GM19239 (cell line): ENCODE measurements around the gene EXOSC2.

Experiments
- DNase-seq: peaks from one replicate; pipeline ENCODE4 v3.0.0; 2011; ENCODE audit warnings: low spot score; ENCODE audit not compliant: insufficient read length
- FAIRE-seq: peaks from 2 replicates; lab custom pipeline; 2011; peaks lifted over from hg19 to GRCh38; lab: Jason Lieb, UNC

EXOSC2 gene

GRCh38 chr9:130692321-130692720 lies 1.3 kb upstream of the EXOSC2 start:
- DNase-seq (no peak), FAIRE-seq (no peak)

GRCh38 chr9:130693101-130693425 lies 517 bp upstream of the EXOSC2 start:
- no peak for FAIRE-seq
- DNase-seq = no peak

- peak; percentile 60 for FAIRE-seq
- no peak for DNase-seq
Measured at GRCh38 chr9:130694205-130694604, 625 bp downstream of the EXOSC2 start.

GRCh38 chr9:130696139-130696650 lies 2.6 kb downstream of the EXOSC2 start:
- DNase-seq = no peak
- FAIRE-seq = no peak

- FAIRE-seq (no peak), DNase-seq (no peak)
Measured at GRCh38 chr9:130696996-130697395, 3.4 kb downstream of the EXOSC2 start.

GRCh38 chr9:130698514-130698913 lies 4.9 kb downstream of the EXOSC2 start:
- FAIRE-seq = no peak

GRCh38 chr9:130699047-130699446 lies 5.5 kb downstream of the EXOSC2 start:
- DNase-seq = no peak
- no peak for FAIRE-seq

More at GRCh38 chr9:130698514-130698913, 4.9 kb downstream of the EXOSC2 start:
- no peak for DNase-seq

- DNase-seq (no peak), FAIRE-seq (no peak)
Measured at GRCh38 chr9:130701059-130702022, 7.8 kb downstream of the EXOSC2 start.

- no peak for DNase-seq
- FAIRE-seq = no peak
Measured at GRCh38 chr9:130703501-130703900, 9.9 kb downstream of the EXOSC2 start.

- no peak for DNase-seq
- FAIRE-seq = peak; percentile 57
Measured at GRCh38 chr9:130707225-130707976, 13.8 kb downstream of the EXOSC2 start.

GRCh38 chr9:130710822-130711352 lies 17.3 kb downstream of the EXOSC2 start:
- DNase-seq (no peak), FAIRE-seq (no peak)

GRCh38 chr9:130711469-130711868 lies 17.9 kb downstream of the EXOSC2 start:
- FAIRE-seq (no peak), DNase-seq (no peak)

- DNase-seq (peak; percentile 95), FAIRE-seq (peak; percentile 86)
Measured at GRCh38 chr9:130712564-130713285, 19.1 kb downstream of the EXOSC2 start.

- no peak for DNase-seq
- FAIRE-seq = no peak
Measured at GRCh38 chr9:130713286-130713960, 19.8 kb downstream of the EXOSC2 start.

- DNase-seq = no peak
- no peak for FAIRE-seq
Measured at GRCh38 chr9:130714586-130715110, 21.1 kb downstream of the EXOSC2 start.

GRCh38 chr9:130715270-130715669 lies 21.7 kb downstream of the EXOSC2 start:
- DNase-seq (no peak), FAIRE-seq (no peak)

GRCh38 chr9:130718562-130718961 lies 25.0 kb downstream of the EXOSC2 start:
- DNase-seq (no peak), FAIRE-seq (no peak)

GRCh38 chr9:130720762-130721161 lies 27.2 kb downstream of the EXOSC2 start:
- FAIRE-seq (no peak), DNase-seq (no peak)

GRCh38 chr9:130728721-130729120 lies 35.1 kb downstream of the EXOSC2 start:
- no peak for FAIRE-seq
- no peak for DNase-seq
